ENCODE measurements around the gene FAT1.

Gene FAT1

GRCh38 chr4:186621959-186622553 is 101.6 kb downstream of the FAT1 start:
- Mint-ChIP-seq H3K4me3 (no peak overlapping the region), H3K27ac (no peak overlapping the region), H3K36me3 (ENCODE audit: low read depth) (peaks cover 85% of the 10 kb centered on the region), H3K27me3 (ENCODE audit: low read depth, poor library complexity) (no peaks in the 10 kb centered on the region), H3K4me1 (no peaks in the 10 kb centered on the region), H3K9me3 (peaks cover 8% of the 10 kb centered on the region)
- no peak for DNase-seq
- no peak for TF ChIP-seq CTCF (IDR thresholded peaks at IDR 0.05)

- Mint-ChIP-seq H3K4me3 (no peak overlapping the region), H3K4me1 (peaks cover 2% of the 10 kb centered on the region), H3K27ac (no peak overlapping the region), H3K9me3 (peaks cover 8% of the 10 kb centered on the region), H3K36me3 (ENCODE audit: low read depth) (peaks cover 94% of the 10 kb centered on the region), H3K27me3 (ENCODE audit: low read depth, poor library complexity) (no peaks in the 10 kb centered on the region)
- no peak for TF ChIP-seq CTCF (IDR thresholded peaks at IDR 0.05)
- no peak for DNase-seq
Measured at GRCh38 chr4:186619088-186619487, 104.6 kb downstream of the FAT1 start.

GRCh38 chr4:186617921-186618320 is 105.7 kb downstream of the FAT1 start:
- H3K4me1 Mint-ChIP-seq: peaks cover 11% of the 10 kb centered on the region
- no peaks in the 10 kb centered on the region for H3K27me3 Mint-ChIP-seq (ENCODE audit: low read depth, poor library complexity)
- H3K27ac Mint-ChIP-seq: no peak overlapping the region
- H3K9me3 Mint-ChIP-seq: peaks cover 8% of the 10 kb centered on the region
- H3K36me3 Mint-ChIP-seq (ENCODE audit: low read depth): peaks cover 91% of the 10 kb centered on the region
- TF ChIP-seq CTCF (IDR thresholded peaks at IDR 0.05): no peak
- DNase-seq: no peak
- H3K4me3 Mint-ChIP-seq: no peak overlapping the region

- H3K27me3 Mint-ChIP-seq (ENCODE audit: low read depth, poor library complexity): no peaks in the 10 kb centered on the region
- no peak for TF ChIP-seq CTCF (IDR thresholded peaks at IDR 0.05)
- no peaks in the 10 kb centered on the region for H3K9me3 Mint-ChIP-seq
- H3K4me1 Mint-ChIP-seq: no peaks in the 10 kb centered on the region
- H3K36me3 Mint-ChIP-seq (ENCODE audit: low read depth): peaks cover 87% of the 10 kb centered on the region
- no peak overlapping the region for H3K27ac Mint-ChIP-seq
- DNase-seq: no peak
- no peak overlapping the region for H3K4me3 Mint-ChIP-seq
Measured at GRCh38 chr4:186607490-186607889, 116.2 kb downstream of the FAT1 start.

GRCh38 chr4:186606591-186606992 is 117.1 kb downstream of the FAT1 start:
- no peak overlapping the region for H3K4me3 Mint-ChIP-seq
- H3K9me3 Mint-ChIP-seq: no peaks in the 10 kb centered on the region
- no peaks in the 10 kb centered on the region for H3K27me3 Mint-ChIP-seq (ENCODE audit: low read depth, poor library complexity)
- TF ChIP-seq CTCF (IDR thresholded peaks at IDR 0.05): no peak
- H3K4me1 Mint-ChIP-seq: no peaks in the 10 kb centered on the region
- no peak overlapping the region for H3K27ac Mint-ChIP-seq
- no peak for DNase-seq
- H3K36me3 Mint-ChIP-seq (ENCODE audit: low read depth): peaks cover 95% of the 10 kb centered on the region

- no peak for DNase-seq
- Mint-ChIP-seq H3K36me3 (ENCODE audit: low read depth) (peaks cover 95% of the 10 kb centered on the region), H3K4me1 (no peaks in the 10 kb centered on the region), H3K4me3 (no peak overlapping the region), H3K27me3 (ENCODE audit: low read depth, poor library complexity) (no peaks in the 10 kb centered on the region), H3K27ac (no peak overlapping the region), H3K9me3 (no peaks in the 10 kb centered on the region)
- no peak for TF ChIP-seq CTCF (IDR thresholded peaks at IDR 0.05)
Measured at GRCh38 chr4:186605261-186605865, 118.3 kb downstream of the FAT1 start.

All from nephron progenitor cell (in vitro differentiated cells).